Measurements from ENCODE around the gene STK35. TPM values are rescaled to one million over a fixed set of nuclear protein-coding genes. Genes with fewer than 3 reads are reported as not detected.

The STK35 gene
- total and polyA plus RNA-seq, 2 of the 13 experiments (the other 11 are each of a cell fraction or from before 2014, with no cell fraction given) = 27.4 to 29.8 TPM

DNA sequence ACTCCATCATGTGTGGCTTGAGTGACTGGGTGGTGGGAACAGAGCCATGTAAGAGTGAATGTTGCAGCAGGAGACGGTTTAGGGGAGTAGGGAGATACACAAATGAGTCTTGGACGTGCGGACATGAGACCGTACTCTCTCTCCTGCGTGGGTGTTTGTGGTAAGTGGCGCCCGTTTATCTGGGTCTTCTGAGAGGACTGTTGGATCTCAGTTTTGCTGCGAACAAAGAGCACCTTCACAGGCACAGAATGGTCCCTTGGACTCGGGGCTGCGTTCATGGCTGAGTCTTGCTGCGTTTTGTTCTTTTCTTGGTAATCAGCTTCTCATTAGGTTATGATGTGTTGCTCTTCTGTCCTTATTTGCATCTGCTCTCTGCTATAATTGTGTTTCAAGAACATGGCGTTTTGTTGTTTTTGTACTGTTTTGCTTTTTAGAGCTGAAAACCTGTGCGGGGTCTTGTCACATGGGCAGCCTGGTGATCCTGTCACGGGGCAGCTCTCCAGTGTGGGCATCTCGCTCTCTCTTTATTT lies 28.5 kb downstream of the STK35 start:
- no peaks in the 10 kb centered on the region for H3K4me1 ChIP-seq (ENCODE audit: insufficient read depth, low read length)
- H3K9ac ChIP-seq (ENCODE audit: insufficient read depth, low read depth, low read length) = no peak overlapping the region
- H4K20me1 ChIP-seq (ENCODE audit: insufficient read depth, low read length) = peaks cover 43% of the 10 kb centered on the region
- no peaks in the 10 kb centered on the region for H3K27me3 ChIP-seq (ENCODE audit: control insufficient read depth in 1 of 2, insufficient read depth in 2 of 2, low read length in 2 of 2)
- in situ Hi-C loops (cut with HindIII; ENCODE audit: extremely low pct_ligation_motif_present, low pct_unique_long_range_greater_than_20kb) = no loop called here
- H3K9me3 ChIP-seq (ENCODE audit: low read length) = no peaks in the 10 kb centered on the region
- POLR2A ChIA-PET = no interaction called here
- H3K27ac ChIP-seq (ENCODE audit: extremely low read length, insufficient read depth, low read length) = no peak overlapping the region
- peaks cover 32 to 69% of the 10 kb centered on the region in 2 experiments for H3K36me3 ChIP-seq (replicated peaks in 1 of 2; ENCODE audit: control insufficient read depth in 1 of 2, insufficient read depth in 2 of 2, low read length in 2 of 2)
- no peak overlapping the region for H2AFZ ChIP-seq (ENCODE audit: low read length)
- TF ChIP-seq, protein P1, sequence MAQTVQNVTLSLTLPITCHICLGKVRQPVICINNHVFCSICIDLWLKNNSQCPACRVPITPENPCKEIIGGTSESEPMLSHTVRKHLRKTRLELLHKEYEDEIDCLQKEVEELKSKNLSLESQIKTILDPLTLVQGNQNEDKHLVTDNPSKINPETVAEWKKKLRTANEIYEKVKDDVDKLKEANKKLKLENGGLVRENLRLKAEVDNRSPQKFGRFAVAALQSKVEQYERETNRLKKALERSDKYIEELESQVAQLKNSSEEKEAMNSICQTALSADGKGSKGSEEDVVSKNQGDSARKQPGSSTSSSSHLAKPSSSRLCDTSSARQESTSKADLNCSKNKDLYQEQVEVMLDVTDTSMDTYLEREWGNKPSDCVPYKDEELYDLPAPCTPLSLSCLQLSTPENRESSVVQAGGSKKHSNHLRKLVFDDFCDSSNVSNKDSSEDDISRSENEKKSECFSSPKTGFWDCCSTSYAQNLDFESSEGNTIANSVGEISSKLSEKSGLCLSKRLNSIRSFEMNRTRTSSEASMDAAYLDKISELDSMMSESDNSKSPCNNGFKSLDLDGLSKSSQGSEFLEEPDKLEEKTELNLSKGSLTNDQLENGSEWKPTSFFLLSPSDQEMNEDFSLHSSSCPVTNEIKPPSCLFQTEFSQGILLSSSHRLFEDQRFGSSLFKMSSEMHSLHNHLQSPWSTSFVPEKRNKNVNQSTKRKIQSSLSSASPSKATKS (CRISPR knock-in tag; IDR thresholded peaks at IDR 0.05) = no peak
- TF ChIP-seq RBM22 (optimal IDR thresholded peaks at IDR 0.05; ENCODE audit: low read length) = peak; percentile 72
- no peak for DNase-seq (ENCODE audit: low spot score)
- peaks cover 80% of the 10 kb centered on the region for H3K79me2 ChIP-seq (ENCODE audit: insufficient read depth, low read length)
- CTCF ChIA-PET (ENCODE audit: low intra/inter-chr PET ratio, low total read pairs) = no interaction called here
- 97% methylated on average over 15 of the region's 15 CpGs for WGBS (ENCODE audit: low lambda C conversion rate)
- FAIRE-seq = no peak
- H3K4me2 ChIP-seq (ENCODE audit: low read depth, low read length) = no peak overlapping the region
- H3K4me3 ChIP-seq (replicated peaks in 1 of 3; ENCODE audit: insufficient read depth in 1 of 3, low read depth in 2 of 3, low read length in 3 of 3) = no peak overlapping the region
- ATAC-seq = no peak; the same call in 1 of the 3 replicates
- BruUV-seq (replicated peaks) = no TSS peak
- intact Hi-C loops (cut with micrococcal nuclease; ENCODE audit: unreplicated experiment) = no loop called here

DNA sequence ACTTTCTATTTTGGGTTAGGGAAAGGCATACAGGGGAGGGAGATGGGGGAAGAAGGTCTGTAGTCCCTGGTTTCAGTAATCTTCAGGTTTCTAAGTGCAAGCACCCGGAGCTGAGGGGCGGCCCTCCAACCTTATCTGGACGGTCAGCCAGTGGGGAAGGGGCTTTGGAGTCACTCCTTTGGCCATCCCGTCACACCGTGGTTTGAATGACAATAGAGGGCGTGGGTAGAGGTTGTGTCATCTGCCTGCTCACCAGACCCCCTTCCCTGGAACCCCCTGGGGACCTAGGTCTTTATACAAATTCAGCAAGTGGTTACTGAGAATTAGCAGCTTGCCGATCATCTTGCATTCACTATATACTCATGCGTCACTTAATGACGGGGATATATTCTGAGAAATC lies 29.1 kb downstream of the STK35 start:
- Histone ChIP-seq H3K9ac (ENCODE audit: insufficient read depth, low read depth, low read length) (no peak overlapping the region), H2AFZ (ENCODE audit: low read length) (no peak overlapping the region), H3K4me3 (replicated peaks in 1 of 3; ENCODE audit: insufficient read depth in 1 of 3, low read depth in 2 of 3, low read length in 3 of 3) (no peak overlapping the region), H3K4me2 (ENCODE audit: low read depth, low read length) (no peak overlapping the region), H3K79me2 (ENCODE audit: insufficient read depth, low read length) (peaks cover 74% of the 10 kb centered on the region), H3K9me3 (ENCODE audit: low read length) (no peaks in the 10 kb centered on the region), H3K27me3 (ENCODE audit: control insufficient read depth in 1 of 2, insufficient read depth in 2 of 2, low read length in 2 of 2) (no peaks in the 10 kb centered on the region), H4K20me1 (ENCODE audit: insufficient read depth, low read length) (peaks cover 45% of the 10 kb centered on the region), H3K4me1 (ENCODE audit: insufficient read depth, low read length) (peaks cover 2% of the 10 kb centered on the region), H3K27ac (ENCODE audit: extremely low read length, insufficient read depth, low read length) (no peak overlapping the region), H3K36me3 (replicated peaks in 1 of 2; ENCODE audit: control insufficient read depth in 1 of 2, insufficient read depth in 2 of 2, low read length in 2 of 2) (peaks cover 30 to 66% of the 10 kb centered on the region in 2 experiments)
- ATAC-seq (no peak), DNase-seq (ENCODE audit: low spot score) (no peak), FAIRE-seq (peak; percentile 4)
- ChIA-PET CTCF (ENCODE audit: low intra/inter-chr PET ratio, low total read pairs) (no interaction called here), POLR2A (no interaction called here)
- in situ Hi-C loops (cut with HindIII; ENCODE audit: extremely low pct_ligation_motif_present, low pct_unique_long_range_greater_than_20kb) = no loop called here
- 98% methylated on average over 9 of the region's 9 CpGs for WGBS (ENCODE audit: low lambda C conversion rate)
- intact Hi-C loops (cut with micrococcal nuclease; ENCODE audit: unreplicated experiment) = no loop called here
- BruUV-seq (replicated peaks) = no TSS peak
- TF ChIP-seq, protein P2, sequence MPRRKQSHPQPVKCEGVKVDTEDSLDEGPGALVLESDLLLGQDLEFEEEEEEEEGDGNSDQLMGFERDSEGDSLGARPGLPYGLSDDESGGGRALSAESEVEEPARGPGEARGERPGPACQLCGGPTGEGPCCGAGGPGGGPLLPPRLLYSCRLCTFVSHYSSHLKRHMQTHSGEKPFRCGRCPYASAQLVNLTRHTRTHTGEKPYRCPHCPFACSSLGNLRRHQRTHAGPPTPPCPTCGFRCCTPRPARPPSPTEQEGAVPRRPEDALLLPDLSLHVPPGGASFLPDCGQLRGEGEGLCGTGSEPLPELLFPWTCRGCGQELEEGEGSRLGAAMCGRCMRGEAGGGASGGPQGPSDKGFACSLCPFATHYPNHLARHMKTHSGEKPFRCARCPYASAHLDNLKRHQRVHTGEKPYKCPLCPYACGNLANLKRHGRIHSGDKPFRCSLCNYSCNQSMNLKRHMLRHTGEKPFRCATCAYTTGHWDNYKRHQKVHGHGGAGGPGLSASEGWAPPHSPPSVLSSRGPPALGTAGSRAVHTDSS (CRISPR knock-in tag; conservative IDR thresholded peaks at IDR 0.05) = no peak
- no peak for TF ChIP-seq ZNF670 (CRISPR knock-in tag; IDR thresholded peaks at IDR 0.05; ENCODE audit: borderline replicate concordance)
- TF ChIP-seq SP2 (CRISPR knock-in tag; IDR thresholded peaks at IDR 0.05) = no peak
- TF ChIP-seq, protein P3, sequence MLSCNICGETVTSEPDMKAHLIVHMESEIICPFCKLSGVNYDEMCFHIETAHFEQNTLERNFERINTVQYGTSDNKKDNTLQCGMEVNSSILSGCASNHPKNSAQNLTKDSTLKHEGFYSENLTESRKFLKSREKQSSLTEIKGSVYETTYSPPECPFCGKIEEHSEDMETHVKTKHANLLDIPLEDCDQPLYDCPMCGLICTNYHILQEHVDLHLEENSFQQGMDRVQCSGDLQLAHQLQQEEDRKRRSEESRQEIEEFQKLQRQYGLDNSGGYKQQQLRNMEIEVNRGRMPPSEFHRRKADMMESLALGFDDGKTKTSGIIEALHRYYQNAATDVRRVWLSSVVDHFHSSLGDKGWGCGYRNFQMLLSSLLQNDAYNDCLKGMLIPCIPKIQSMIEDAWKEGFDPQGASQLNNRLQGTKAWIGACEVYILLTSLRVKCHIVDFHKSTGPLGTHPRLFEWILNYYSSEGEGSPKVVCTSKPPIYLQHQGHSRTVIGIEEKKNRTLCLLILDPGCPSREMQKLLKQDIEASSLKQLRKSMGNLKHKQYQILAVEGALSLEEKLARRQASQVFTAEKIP (CRISPR knock-in tag; IDR thresholded peaks at IDR 0.05; ENCODE audit: borderline replicate concordance) = no peak
- TF ChIP-seq HNRNPUL1 (IDR thresholded peaks at IDR 0.05; ENCODE audit: low read depth, low read length) = no peak
- no peak for TF ChIP-seq ZSCAN12 (CRISPR knock-in tag; IDR thresholded peaks at IDR 0.05)
- TF ChIP-seq ZNF75D (CRISPR knock-in tag; IDR thresholded peaks at IDR 0.05; ENCODE audit: borderline replicate concordance) = no peak
- no peak for TF ChIP-seq THYN1 (CRISPR knock-in tag; IDR thresholded peaks at IDR 0.05; ENCODE audit: borderline replicate concordance, low read depth)
- TF ChIP-seq TOE1 (CRISPR knock-in tag; IDR thresholded peaks at IDR 0.05) = no peak

Measured in HepG2 (cell line).